OCI-LY1 (cell line): ENCODE measurements around the gene GIT2.

Source experiments
- H2AFZ ChIP-seq: fragments of 200-600 bp; sonication (generic), shearing (Covaris generic); 2 replicates; pipeline ENCODE4 v1.6.0; 2014; ENCODE audit warnings: antibody characterized with exemption, mild to moderate bottlenecking, low read length
- H3F3A ChIP-seq: fragments of 200-600 bp; sonication (generic), shearing (Covaris generic); 2 replicates; pipeline ENCODE4 v1.6.0; 2014; ENCODE audit warnings: mild to moderate bottlenecking, antibody characterized with exemption, low read length, moderate library complexity; ENCODE audit not compliant: insufficient read depth
- H3K27ac ChIP-seq: fragments of 200-600 bp; sonication (generic); 2 replicates; pipeline ENCODE4 v1.5.1; 2014; ENCODE audit warnings: low read length, mixed run types, mild to moderate bottlenecking, low read depth; ENCODE audit not compliant: poor library complexity, severe bottlenecking
- H3K27me3 ChIP-seq: fragments of 200-600 bp; sonication (generic); 2 replicates; pipeline ENCODE4 v1.6.0; 2014; ENCODE audit warnings: antibody characterized with exemption, mild to moderate bottlenecking, low read length, moderate library complexity; ENCODE audit not compliant: insufficient read depth
- H3K36me3 ChIP-seq: fragments of 200-600 bp; sonication (generic); 2 replicates; pipeline ENCODE4 v1.6.1; 2014; ENCODE audit warnings: mild to moderate bottlenecking, antibody characterized with exemption, low read length, moderate library complexity, mixed read lengths; ENCODE audit not compliant: insufficient read depth
- H3K4me1 ChIP-seq: fragments of 200-600 bp; sonication (generic); 2 replicates; pipeline ENCODE4 v1.5.1; 2014; ENCODE audit warnings: mild to moderate bottlenecking, low read length, moderate library complexity; ENCODE audit not compliant: insufficient read depth, severe bottlenecking
- H3K4me2 ChIP-seq: fragments of 200-600 bp; sonication (generic), shearing (Covaris generic); 2 replicates; pipeline ENCODE4 v1.6.1; 2014; ENCODE audit warnings: low read length
- H3K4me3 ChIP-seq: fragments of 200-600 bp; sonication (generic); 2 replicates; pipeline ENCODE4 v1.5.1; 2014; ENCODE audit warnings: low read length, low read depth, mild to moderate bottlenecking, mixed read lengths; ENCODE audit not compliant: poor library complexity, severe bottlenecking
- H3K79me2 ChIP-seq: fragments of 200-600 bp; shearing (Covaris generic); 2 replicates; pipeline ENCODE4 v1.6.1; 2016; ENCODE audit warnings: mixed run types, low read length, mixed read lengths; ENCODE audit not compliant: insufficient read depth
- H3K9ac ChIP-seq: fragments of 200-600 bp; sonication (generic), shearing (Covaris generic); 2 replicates; pipeline ENCODE4 v1.6.1; 2014; ENCODE audit warnings: mild to moderate bottlenecking, low read length, mixed read lengths
- H3K9me2 ChIP-seq: fragments of 200-600 bp; sonication (generic), shearing (Covaris generic); 2 replicates; pipeline ENCODE4 v1.6.1; 2014; ENCODE audit warnings: low read depth, mild to moderate bottlenecking, low read length, mixed read lengths
- H3K9me3 ChIP-seq: fragments of 200-600 bp; shearing (Covaris generic); 2 replicates; pipeline ENCODE4 v1.6.1; 2014; ENCODE audit warnings: low read length, mixed read lengths
- H4K20me1 ChIP-seq: fragments of 200-600 bp; sonication (generic), shearing (Covaris generic); 2 replicates; pipeline ENCODE4 v1.6.0; 2016; ENCODE audit warnings: mild to moderate bottlenecking, low read length; ENCODE audit not compliant: insufficient read depth
- CTCF ChIP-seq: fragments of 200-600 bp; sonication (generic), shearing (Covaris generic); IDR thresholded peaks from 2 replicates; pipeline ENCODE4 v1.5.1; 2017; ENCODE audit warnings: mild to moderate bottlenecking, antibody characterized with exemption, low read length, moderate library complexity, mixed read lengths
- EZH2 ChIP-seq: fragments of 200-600 bp; sonication (generic), shearing (Covaris generic); IDR thresholded peaks from 2 replicates; pipeline ENCODE4 v1.8.0; 2017; ENCODE audit warnings: borderline replicate concordance, mixed run types, mild to moderate bottlenecking, antibody characterized with exemption, low read length, moderate library complexity, mixed read lengths

GIT2 gene

GRCh38 chr12:109897029-109897428, 99.1 kb downstream of the GIT2 start:
- Histone ChIP-seq H3K36me3 (no peaks in the 10 kb centered on the region), H3K27ac (no peak overlapping the region), H3K9me3 (no peaks in the 10 kb centered on the region), H3K27me3 (no peaks in the 10 kb centered on the region), H3K9me2 (no peaks in the 10 kb centered on the region), H3K4me3 (no peak overlapping the region), H3K79me2 (no peaks in the 10 kb centered on the region), H2AFZ (no peak overlapping the region), H3K4me1 (peaks cover 16% of the 10 kb centered on the region), H3K9ac (no peak overlapping the region), H3F3A (no peaks in the 10 kb centered on the region), H3K4me2 (no peak overlapping the region), H4K20me1 (no peaks in the 10 kb centered on the region)
- TF ChIP-seq CTCF (no peak), EZH2 (no peak)

GRCh38 chr12:109896188-109896587, 100.0 kb downstream of the GIT2 start:
- peaks cover 9% of the 10 kb centered on the region for H3K4me1 ChIP-seq
- H3K36me3 ChIP-seq: no peaks in the 10 kb centered on the region
- no peaks in the 10 kb centered on the region for H3K9me2 ChIP-seq
- H3K9me3 ChIP-seq: no peaks in the 10 kb centered on the region
- no peak overlapping the region for H3K4me3 ChIP-seq
- H4K20me1 ChIP-seq: no peaks in the 10 kb centered on the region
- no peak for TF ChIP-seq EZH2
- no peak for TF ChIP-seq CTCF
- no peaks in the 10 kb centered on the region for H3K79me2 ChIP-seq
- H3F3A ChIP-seq: no peaks in the 10 kb centered on the region
- H3K27ac ChIP-seq: no peak overlapping the region
- H3K27me3 ChIP-seq: no peaks in the 10 kb centered on the region
- H2AFZ ChIP-seq: no peak overlapping the region
- H3K4me2 ChIP-seq: no peak overlapping the region
- H3K9ac ChIP-seq: no peak overlapping the region

- no peaks in the 10 kb centered on the region for H3K9me2 ChIP-seq
- no peak overlapping the region for H3K4me2 ChIP-seq
- H3K27ac ChIP-seq: no peak overlapping the region
- H3K4me1 ChIP-seq: peaks cover 5% of the 10 kb centered on the region
- H3K27me3 ChIP-seq: no peaks in the 10 kb centered on the region
- no peaks in the 10 kb centered on the region for H3F3A ChIP-seq
- no peaks in the 10 kb centered on the region for H4K20me1 ChIP-seq
- no peak overlapping the region for H3K9ac ChIP-seq
- H3K79me2 ChIP-seq: no peaks in the 10 kb centered on the region
- no peaks in the 10 kb centered on the region for H3K36me3 ChIP-seq
- no peak overlapping the region for H2AFZ ChIP-seq
- no peak overlapping the region for H3K4me3 ChIP-seq
- TF ChIP-seq EZH2 (no peak), CTCF (no peak)
- no peaks in the 10 kb centered on the region for H3K9me3 ChIP-seq
Observed at GRCh38 chr12:109894939-109895338, 101.2 kb downstream of the GIT2 start.
